A549 (cell line): ENCODE results near the gene EIF4E.

Source experiments
- EHMT2 ChIP-seq: fragments of 200-600 bp; sonication (generic); IDR thresholded peaks from 2 replicates; pipeline ENCODE4 v1.6.1; 2016; ENCODE audit warnings: antibody characterized with exemption, low read depth, mild to moderate bottlenecking, moderate library complexity
- EP300 ChIP-seq, 2 experiments: fragments of >200 bp; sonication (Bioruptor Twin); formaldehyde crosslinking; IDR thresholded peaks; 2 replicates in 1 of 2; 3 replicates in 1 of 2; pipeline ENCODE4 v1.6.1; 2016 to 2017
- TF ChIP-seq, protein P1 (sequence below): fragments of >200 bp; sonication (Bioruptor Twin); formaldehyde crosslinking; IDR thresholded peaks from 3 replicates; pipeline ENCODE4 v1.5.1; 2016

DNA sequence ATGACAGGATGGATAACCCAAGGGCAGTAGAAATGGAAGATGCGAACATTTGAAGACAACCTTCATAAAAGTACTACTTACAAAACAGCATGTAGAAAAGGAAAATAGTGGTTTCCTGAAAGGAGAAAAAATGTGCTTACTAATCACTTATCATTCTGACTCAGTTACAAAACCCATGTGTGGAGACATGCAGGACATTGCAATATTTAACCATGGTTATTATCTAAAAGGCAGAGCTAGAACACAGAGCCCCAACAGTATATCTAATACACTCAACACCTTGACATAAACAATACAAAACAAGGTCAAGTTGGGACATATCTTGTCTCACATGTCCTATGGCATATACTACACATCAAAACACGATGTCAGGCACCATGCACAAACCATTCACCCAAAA, 55.9 kb downstream of the EIF4E start:
- TF ChIP-seq EP300 (IDR thresholded peaks at IDR 0.05) (no peak), EHMT2 (no peak)
- TF ChIP-seq, protein P1, sequence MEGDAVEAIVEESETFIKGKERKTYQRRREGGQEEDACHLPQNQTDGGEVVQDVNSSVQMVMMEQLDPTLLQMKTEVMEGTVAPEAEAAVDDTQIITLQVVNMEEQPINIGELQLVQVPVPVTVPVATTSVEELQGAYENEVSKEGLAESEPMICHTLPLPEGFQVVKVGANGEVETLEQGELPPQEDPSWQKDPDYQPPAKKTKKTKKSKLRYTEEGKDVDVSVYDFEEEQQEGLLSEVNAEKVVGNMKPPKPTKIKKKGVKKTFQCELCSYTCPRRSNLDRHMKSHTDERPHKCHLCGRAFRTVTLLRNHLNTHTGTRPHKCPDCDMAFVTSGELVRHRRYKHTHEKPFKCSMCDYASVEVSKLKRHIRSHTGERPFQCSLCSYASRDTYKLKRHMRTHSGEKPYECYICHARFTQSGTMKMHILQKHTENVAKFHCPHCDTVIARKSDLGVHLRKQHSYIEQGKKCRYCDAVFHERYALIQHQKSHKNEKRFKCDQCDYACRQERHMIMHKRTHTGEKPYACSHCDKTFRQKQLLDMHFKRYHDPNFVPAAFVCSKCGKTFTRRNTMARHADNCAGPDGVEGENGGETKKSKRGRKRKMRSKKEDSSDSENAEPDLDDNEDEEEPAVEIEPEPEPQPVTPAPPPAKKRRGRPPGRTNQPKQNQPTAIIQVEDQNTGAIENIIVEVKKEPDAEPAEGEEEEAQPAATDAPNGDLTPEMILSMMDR: no peak
